ENCODE results near the gene TMC3.

The TMC3 gene

DNA sequence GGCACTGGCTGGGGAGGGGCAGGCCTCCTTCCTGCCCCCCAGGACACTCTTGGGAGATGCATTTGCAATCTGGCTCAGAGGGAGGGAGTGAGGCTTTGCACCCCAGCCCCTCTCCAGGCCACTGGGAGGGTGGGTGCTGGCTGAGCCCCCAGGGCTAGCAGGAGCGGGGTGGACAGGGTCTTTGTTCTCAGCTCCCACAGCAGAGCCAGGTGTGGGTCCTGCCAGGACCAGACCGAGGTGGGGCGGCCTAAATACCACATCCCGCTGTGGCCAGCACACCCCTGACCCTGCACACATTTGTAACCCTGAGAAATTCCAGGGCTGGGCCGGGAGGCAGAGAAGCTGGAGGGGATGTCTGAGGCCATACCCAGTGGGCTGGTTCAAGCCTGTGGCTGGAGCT is 91.1 kb downstream of the TMC3 start:
- no peaks in the 10 kb centered on the region for H3K36me3 ChIP-seq (ENCODE audit: insufficient read depth, low read length)
- no peaks in the 10 kb centered on the region for H3K27me3 ChIP-seq (ENCODE audit: insufficient read depth, low read length)
- H3K9ac ChIP-seq (ENCODE audit: low read length): no peak overlapping the region
- H3K9me3 ChIP-seq (ENCODE audit: low read length): no peaks in the 10 kb centered on the region
- no peaks in the 10 kb centered on the region for H4K20me1 ChIP-seq (ENCODE audit: insufficient read depth, low read length)
- TF ChIP-seq, protein P1, sequence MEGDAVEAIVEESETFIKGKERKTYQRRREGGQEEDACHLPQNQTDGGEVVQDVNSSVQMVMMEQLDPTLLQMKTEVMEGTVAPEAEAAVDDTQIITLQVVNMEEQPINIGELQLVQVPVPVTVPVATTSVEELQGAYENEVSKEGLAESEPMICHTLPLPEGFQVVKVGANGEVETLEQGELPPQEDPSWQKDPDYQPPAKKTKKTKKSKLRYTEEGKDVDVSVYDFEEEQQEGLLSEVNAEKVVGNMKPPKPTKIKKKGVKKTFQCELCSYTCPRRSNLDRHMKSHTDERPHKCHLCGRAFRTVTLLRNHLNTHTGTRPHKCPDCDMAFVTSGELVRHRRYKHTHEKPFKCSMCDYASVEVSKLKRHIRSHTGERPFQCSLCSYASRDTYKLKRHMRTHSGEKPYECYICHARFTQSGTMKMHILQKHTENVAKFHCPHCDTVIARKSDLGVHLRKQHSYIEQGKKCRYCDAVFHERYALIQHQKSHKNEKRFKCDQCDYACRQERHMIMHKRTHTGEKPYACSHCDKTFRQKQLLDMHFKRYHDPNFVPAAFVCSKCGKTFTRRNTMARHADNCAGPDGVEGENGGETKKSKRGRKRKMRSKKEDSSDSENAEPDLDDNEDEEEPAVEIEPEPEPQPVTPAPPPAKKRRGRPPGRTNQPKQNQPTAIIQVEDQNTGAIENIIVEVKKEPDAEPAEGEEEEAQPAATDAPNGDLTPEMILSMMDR (IDR thresholded peaks at IDR 0.05; ENCODE audit: low read length): no peak
- TF ChIP-seq EZH2 (IDR thresholded peaks at IDR 0.05; ENCODE audit: borderline replicate concordance, low read length): no peak
- no peak overlapping the region for H3K4me2 ChIP-seq (ENCODE audit: low read length)
- H2AFZ ChIP-seq (ENCODE audit: low read length): no peak overlapping the region
- no peak overlapping the region for H3K4me3 ChIP-seq (ENCODE audit: low read depth, low read length, poor library complexity, severe bottlenecking)
- H3K9me2 ChIP-seq (ENCODE audit: low read depth, low read length): no peaks in the 10 kb centered on the region
- no peaks in the 10 kb centered on the region for H3K79me2 ChIP-seq (ENCODE audit: insufficient read depth, low read length)
- H3K27ac ChIP-seq (ENCODE audit: low read depth, low read length, poor library complexity, severe bottlenecking): no peak overlapping the region
- no peaks in the 10 kb centered on the region for H3F3A ChIP-seq (ENCODE audit: insufficient read depth, low read length)
- peaks cover 30% of the 10 kb centered on the region for H3K4me1 ChIP-seq (ENCODE audit: insufficient read depth, low read length, severe bottlenecking)

DNA sequence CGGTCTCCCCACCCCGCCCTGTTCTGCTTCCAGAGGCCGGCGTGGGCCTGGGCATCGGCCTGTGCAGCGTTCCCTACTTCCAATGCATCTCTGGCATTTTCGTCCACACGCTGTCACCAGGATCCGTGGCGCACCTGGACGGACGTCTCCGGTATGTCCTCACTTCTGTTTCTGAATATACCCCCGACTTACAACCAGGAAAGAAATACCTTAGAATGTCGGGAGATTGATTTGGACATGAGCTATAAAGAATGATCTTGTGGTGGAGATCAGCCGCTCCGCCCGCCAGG is 91.5 kb downstream of the TMC3 start:
- Histone ChIP-seq H3K9me3 (ENCODE audit: low read length) (no peaks in the 10 kb centered on the region; the same call in 1 of the 2 replicates), H4K20me1 (ENCODE audit: insufficient read depth, low read length) (no peaks in the 10 kb centered on the region), H3K27me3 (ENCODE audit: insufficient read depth, low read length) (no peaks in the 10 kb centered on the region), H3K36me3 (ENCODE audit: insufficient read depth, low read length) (no peaks in the 10 kb centered on the region), H3F3A (ENCODE audit: insufficient read depth, low read length) (no peaks in the 10 kb centered on the region), H3K27ac (ENCODE audit: low read depth, low read length, poor library complexity, severe bottlenecking) (no peak overlapping the region), H3K4me2 (ENCODE audit: low read length) (no peak overlapping the region), H3K4me1 (ENCODE audit: insufficient read depth, low read length, severe bottlenecking) (peaks cover 30% of the 10 kb centered on the region), H3K79me2 (ENCODE audit: insufficient read depth, low read length) (no peaks in the 10 kb centered on the region), H2AFZ (ENCODE audit: low read length) (no peak overlapping the region), H3K9me2 (ENCODE audit: low read depth, low read length) (no peaks in the 10 kb centered on the region), H3K9ac (ENCODE audit: low read length) (no peak overlapping the region), H3K4me3 (ENCODE audit: low read depth, low read length, poor library complexity, severe bottlenecking) (no peak overlapping the region)
- TF ChIP-seq, protein P1 (IDR thresholded peaks at IDR 0.05; ENCODE audit: low read length): no peak
- no peak for TF ChIP-seq EZH2 (IDR thresholded peaks at IDR 0.05; ENCODE audit: borderline replicate concordance, low read length)

DNA sequence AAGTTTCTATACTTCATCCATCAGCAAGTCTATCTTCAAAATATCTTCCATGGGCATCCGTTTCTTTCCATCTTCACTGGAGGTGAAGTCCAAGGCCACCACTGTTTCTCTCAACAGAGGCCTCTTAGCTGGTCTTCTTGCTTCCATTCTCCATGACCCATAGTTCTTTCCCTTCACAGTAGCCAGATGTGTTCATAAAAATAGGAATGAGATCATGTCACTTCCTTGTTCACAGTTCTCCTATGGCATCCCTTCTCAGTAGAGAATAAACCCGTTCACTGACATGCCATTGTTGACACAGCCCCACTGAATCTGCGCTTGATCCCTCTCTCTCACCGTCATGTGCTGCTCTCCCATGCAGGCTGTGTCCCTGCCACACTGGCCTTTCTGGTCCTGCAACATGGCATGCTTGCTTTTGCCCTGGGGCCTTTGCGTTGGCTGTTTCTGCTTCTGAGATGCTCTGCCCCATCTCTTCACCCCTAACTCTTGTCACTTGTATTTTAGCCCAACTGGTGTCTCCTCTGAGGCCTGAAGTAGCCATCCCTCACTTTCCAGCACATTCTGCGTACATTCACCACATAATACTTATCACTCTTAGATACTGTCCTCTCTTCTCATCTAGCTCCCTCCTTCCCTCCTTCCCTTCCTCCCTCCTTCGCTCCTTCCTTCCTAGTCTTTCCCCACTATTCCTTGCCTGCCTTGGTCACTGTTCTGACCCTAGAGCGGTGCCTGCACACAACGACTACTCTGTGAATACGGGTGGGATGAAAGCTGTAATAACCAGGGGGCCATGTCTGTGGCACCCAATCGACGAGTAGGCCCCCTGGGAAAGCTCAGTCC is 92.0 kb downstream of the TMC3 start:
- H3F3A ChIP-seq (ENCODE audit: insufficient read depth, low read length): no peaks in the 10 kb centered on the region
- H3K4me3 ChIP-seq (ENCODE audit: low read depth, low read length, poor library complexity, severe bottlenecking): no peak overlapping the region
- H3K79me2 ChIP-seq (ENCODE audit: insufficient read depth, low read length): no peaks in the 10 kb centered on the region
- H3K9me3 ChIP-seq (ENCODE audit: low read length): peaks cover 5% of the 10 kb centered on the region
- H3K4me2 ChIP-seq (ENCODE audit: low read length): no peak overlapping the region
- H3K9me2 ChIP-seq (ENCODE audit: low read depth, low read length): no peaks in the 10 kb centered on the region
- no peak overlapping the region for H3K27ac ChIP-seq (ENCODE audit: low read depth, low read length, poor library complexity, severe bottlenecking)
- no peak for TF ChIP-seq EZH2 (IDR thresholded peaks at IDR 0.05; ENCODE audit: borderline replicate concordance, low read length)
- TF ChIP-seq, protein P1 (IDR thresholded peaks at IDR 0.05; ENCODE audit: low read length): no peak
- no peaks in the 10 kb centered on the region for H3K27me3 ChIP-seq (ENCODE audit: insufficient read depth, low read length)
- H2AFZ ChIP-seq (ENCODE audit: low read length): no peak overlapping the region
- peaks cover 30% of the 10 kb centered on the region for H3K4me1 ChIP-seq (ENCODE audit: insufficient read depth, low read length, severe bottlenecking)
- H3K36me3 ChIP-seq (ENCODE audit: insufficient read depth, low read length): no peaks in the 10 kb centered on the region
- no peak overlapping the region for H3K9ac ChIP-seq (ENCODE audit: low read length)
- H4K20me1 ChIP-seq (ENCODE audit: insufficient read depth, low read length): no peaks in the 10 kb centered on the region
